Mucosa of descending colon (tissue), 3 donors: ENCODE measurements around the gene IQSEC3. TPM values are rescaled to one million over a fixed set of nuclear protein-coding genes. Genes with fewer than 3 reads are reported as not detected.

Source experiments
- ATAC-seq: fragments of 200-7000 bp; cut with Tn5 transposase; one replicate; pipeline ENCODE4 v1.9.1; 2020; ENCODE audit warnings: mild to moderate bottlenecking, moderate library complexity
- DNase-seq, 3 donors: peaks; one replicate each; pipeline ENCODE4 v3.0.0-alpha.2; 2020
- H3K36me3 ChIP-seq: fragments of 200-600 bp; one replicate; pipeline ENCODE4 v1.8.0; 2021; ENCODE audit warnings: low read depth, mild to moderate bottlenecking
- H3K4me1 ChIP-seq: fragments of 200-600 bp; one replicate; pipeline ENCODE4 v1.8.0; 2021; ENCODE audit warnings: low read depth, mild to moderate bottlenecking
- H3K4me3 ChIP-seq: fragments of 200-600 bp; one replicate; pipeline ENCODE4 v1.8.0; 2021; ENCODE audit warnings: mild to moderate bottlenecking
- H3K9me3 ChIP-seq: fragments of 200-600 bp; one replicate; pipeline ENCODE4 v1.8.0; 2021; ENCODE audit warnings: mild to moderate bottlenecking
- CTCF ChIP-seq: fragments of 200-600 bp; IDR thresholded peaks from one replicate; pipeline ENCODE4 v1.8.0; 2022; ENCODE audit warnings: antibody characterized with exemption, mild to moderate bottlenecking
- intact Hi-C, 2 donors: fragments of 100-400 bp; cut with DNase I in 1 of 2; cut with micrococcal nuclease in 1 of 2; formaldehyde crosslinking; loops; one replicate each; pipeline versions ENCODE4 v1.11.0 to v1.11.1; 2022; cut with DNase I, micrococcal nuclease
- total RNA-seq, 3 donors: library from RNA; stranded (reverse); fragmentation: NEBNext Ultra II Directional in 2 of 3; extraction: Animal tissue kit (Norgen Biotek cat#: 25700) in 2 of 3; gene quantifications; one replicate each; pipeline versions ENCODE4 v1.2.1 to v1.2.4, GENCODE V29; 2021 to 2023
- donor health status: DM: no; HTN: no; CAD: no; lungs with moderate emphysema.
- donor health status: DM: no; HTN: no; CAD: no.
- donor health status: DM: no; HTN: yes; CAD: no.

The IQSEC3 gene
- total RNA-seq, 3 donors from 2014 or later = 0.23 to 2.3 (median 1.1) TPM

GRCh38 chr12:96543-96942 lies 30.0 kb downstream of the IQSEC3 start:
- H3K4me3 ChIP-seq = no peak overlapping the region
- no peak for DNase-seq
- no peak for ATAC-seq
- no peaks in the 10 kb centered on the region for H3K4me1 ChIP-seq
- TF ChIP-seq CTCF = no peak
- no peaks in the 10 kb centered on the region for H3K36me3 ChIP-seq
- intact Hi-C loops = no loop called here
- no peaks in the 10 kb centered on the region for H3K9me3 ChIP-seq

DNA sequence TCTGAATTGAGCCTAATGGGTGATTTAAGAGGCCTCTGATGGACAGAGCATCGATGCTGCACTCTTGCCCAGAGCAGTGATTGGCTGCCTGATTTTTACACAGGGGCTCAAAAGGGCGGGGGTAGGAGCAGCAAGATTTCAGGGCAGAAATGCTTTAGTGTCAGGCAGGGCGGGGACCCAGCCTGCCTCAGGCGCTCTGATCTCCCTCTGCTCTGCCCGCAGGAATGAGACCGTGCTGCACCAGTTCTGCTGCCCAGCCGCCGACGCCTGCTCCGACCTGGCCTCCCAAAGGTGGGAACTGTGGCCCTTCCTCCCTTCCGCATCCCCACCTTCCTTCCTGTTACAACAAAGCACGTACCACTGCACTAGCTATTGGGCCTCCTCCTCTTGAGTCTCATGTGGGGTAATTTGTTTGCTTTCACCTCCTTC lies 32.4 kb downstream of the IQSEC3 start:
- Histone ChIP-seq H3K36me3 (no peaks in the 10 kb centered on the region), H3K4me3 (no peak overlapping the region), H3K9me3 (no peaks in the 10 kb centered on the region), H3K4me1 (no peaks in the 10 kb centered on the region)
- no peak for DNase-seq
- TF ChIP-seq CTCF = no peak
- intact Hi-C loops = no loop called here
- no peak for ATAC-seq

- H3K36me3 ChIP-seq = no peaks in the 10 kb centered on the region
- ATAC-seq (no peak), DNase-seq (no peak)
- no peak for TF ChIP-seq CTCF
- intact Hi-C loops = no loop called here
- no peaks in the 10 kb centered on the region for H3K9me3 ChIP-seq
- H3K4me3 ChIP-seq = no peak overlapping the region
- H3K4me1 ChIP-seq = peaks cover 4% of the 10 kb centered on the region
Measured at GRCh38 chr12:99605-100004, 33.0 kb downstream of the IQSEC3 start.

GRCh38 chr12:101969-102878 lies 35.7 kb downstream of the IQSEC3 start:
- no peak for TF ChIP-seq CTCF
- H3K4me3 ChIP-seq = no peak overlapping the region
- no peaks in the 10 kb centered on the region for H3K9me3 ChIP-seq
- ATAC-seq = no peak
- DNase-seq = no peak
- peaks cover 5% of the 10 kb centered on the region for H3K4me1 ChIP-seq
- H3K36me3 ChIP-seq = no peaks in the 10 kb centered on the region
- intact Hi-C loops = no loop called here

- H3K36me3 ChIP-seq = no peaks in the 10 kb centered on the region
- H3K4me1 ChIP-seq = peaks cover 5% of the 10 kb centered on the region
- no peak overlapping the region for H3K4me3 ChIP-seq
- no peak for TF ChIP-seq CTCF
- DNase-seq (no peak), ATAC-seq (no peak)
- no peaks in the 10 kb centered on the region for H3K9me3 ChIP-seq
- intact Hi-C loops = no loop called here
Measured at GRCh38 chr12:102879-103168, 36.3 kb downstream of the IQSEC3 start.
